Neural progenitor cell (in vitro differentiated cells): Measurements from ENCODE around the gene CCDC171. TPM values are rescaled to one million over a fixed set of nuclear protein-coding genes. Genes with fewer than 3 reads are reported as not detected.

Experiments
- DNase-seq: peaks from one replicate; pipeline ENCODE4 v3.0.0-alpha.2; 2016; ENCODE audit warnings: low spot score
- H2AFZ ChIP-seq: fragments of 200-600 bp; sonication (generic); replicated peaks from 2 replicates; pipeline ENCODE4 v1.6.1; 2016; ENCODE audit warnings: antibody characterized with exemption
- H3F3A ChIP-seq: fragments of 200-600 bp; sonication (generic); 2 replicates; pipeline ENCODE4 v1.6.1; 2016; ENCODE audit warnings: antibody characterized with exemption, low read depth
- H3K27ac ChIP-seq: fragments of 200-600 bp; sonication (generic); 2 replicates; pipeline ENCODE4 v1.5.1; 2016; ENCODE audit warnings: mild to moderate bottlenecking
- H3K27me3 ChIP-seq: fragments of 200-600 bp; sonication (generic); 2 replicates; pipeline ENCODE4 v1.6.1; 2016; ENCODE audit warnings: mild to moderate bottlenecking, moderate library complexity
- H3K36me3 ChIP-seq: fragments of 200-600 bp; sonication (generic); 2 replicates; pipeline ENCODE4 v1.5.1; 2016
- H3K4me1 ChIP-seq: fragments of 200-600 bp; sonication (generic); 2 replicates; pipeline ENCODE4 v1.6.1; 2016; ENCODE audit warnings: mixed run types
- H3K4me2 ChIP-seq: fragments of 200-600 bp; sonication (generic); 2 replicates; pipeline ENCODE4 v1.6.1; 2016
- H3K4me3 ChIP-seq: fragments of 200-600 bp; sonication (generic); 2 replicates; pipeline ENCODE4 v1.5.1; 2016
- H3K79me2 ChIP-seq: fragments of 200-600 bp; sonication (generic); 2 replicates; pipeline ENCODE4 v1.6.1; 2016; ENCODE audit warnings: low read depth
- H3K9ac ChIP-seq: fragments of 200-600 bp; sonication (generic); 2 replicates; pipeline ENCODE4 v1.6.1; 2016
- H3K9me3 ChIP-seq: fragments of 200-600 bp; sonication (generic); 2 replicates; pipeline ENCODE4 v1.5.1; 2016; ENCODE audit warnings: low read depth
- H4K20me1 ChIP-seq: fragments of 200-600 bp; sonication (generic); 2 replicates; pipeline ENCODE4 v1.6.1; 2016; ENCODE audit warnings: low read depth
- H3K27ac Mint-ChIP-seq: 3 replicates; pipeline ENCODE4 v1.8.0; 2021; ENCODE audit warnings: mixed read lengths
- H3K27me3 Mint-ChIP-seq: 2 replicates; pipeline ENCODE4 v1.8.0; 2022; ENCODE audit warnings: low read depth, mild to moderate bottlenecking, inconsistent platforms, moderate library complexity, mixed read lengths; ENCODE audit not compliant: insufficient read depth
- H3K36me3 Mint-ChIP-seq: 3 replicates; pipeline ENCODE4 v1.8.0; 2021; ENCODE audit warnings: mixed read lengths
- H3K4me1 Mint-ChIP-seq: 3 replicates; pipeline ENCODE4 v1.8.0; 2021; ENCODE audit warnings: mixed read lengths
- H3K4me3 Mint-ChIP-seq: 3 replicates; pipeline ENCODE4 v1.8.0; 2021; ENCODE audit warnings: mild to moderate bottlenecking, moderate library complexity, mixed read lengths
- H3K9me3 Mint-ChIP-seq: 3 replicates; pipeline ENCODE4 v1.8.0; 2020; ENCODE audit warnings: mixed read lengths
- EZH2 ChIP-seq: fragments of 200-600 bp; sonication (generic); IDR thresholded peaks from 2 replicates; pipeline ENCODE4 v1.6.1; 2017; ENCODE audit warnings: antibody characterized with exemption, mild to moderate bottlenecking, moderate library complexity
- EZH2phosphoT487 ChIP-seq: fragments of 200-600 bp; sonication (generic); IDR thresholded peaks from 2 replicates; pipeline ENCODE4 v1.6.1; 2017; ENCODE audit warnings: antibody characterized with exemption
- total RNA-seq: library from RNA; depleted of rRNA; stranded (reverse); fragments of >200 nt; gene quantifications from 2 replicates; pipeline ENCODE4 v1.2.3, GENCODE V29; 2015; ENCODE audit warnings: low replicate concordance
- TF ChIP-seq, protein P1 (sequence below): fragments of 200-600 bp; sonication (generic); IDR thresholded peaks from 2 replicates; pipeline ENCODE4 v1.5.1; 2017; ENCODE audit warnings: antibody characterized with exemption, mild to moderate bottlenecking

Gene CCDC171
- total RNA-seq, 1 donor from 2014 or later = 9.3 TPM

DNA sequence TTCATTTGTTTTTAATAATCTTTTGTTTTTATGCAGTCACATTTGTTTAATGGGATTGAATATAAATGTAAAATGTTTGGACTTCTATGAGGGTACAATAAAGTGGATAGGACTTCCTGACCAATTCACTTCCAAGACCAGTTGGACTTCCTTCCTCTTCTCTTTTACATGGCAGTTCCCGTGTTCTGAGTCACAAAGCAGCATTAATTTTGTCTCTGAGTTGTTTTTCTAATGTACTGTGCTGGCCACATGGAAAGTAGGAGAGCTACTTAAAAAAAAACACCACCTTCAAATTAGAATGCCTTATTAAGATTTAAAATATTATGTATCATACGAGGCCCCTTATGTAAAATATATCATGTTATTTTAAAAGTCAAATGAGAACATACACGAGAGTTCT, 87.3 kb downstream of the CCDC171 start:
- H3K4me1 Mint-ChIP-seq = no peaks in the 10 kb centered on the region
- Histone ChIP-seq H2AFZ (no peak overlapping the region), H3K9me3 (no peaks in the 10 kb centered on the region), H3K9ac (no peak overlapping the region), H3K4me2 (no peak overlapping the region), H3K4me3 (no peak overlapping the region), H4K20me1 (no peaks in the 10 kb centered on the region), H3K27ac (no peak overlapping the region), H3K4me1 (no peaks in the 10 kb centered on the region), H3K79me2 (no peaks in the 10 kb centered on the region), H3K27me3 (no peaks in the 10 kb centered on the region), H3K36me3 (no peaks in the 10 kb centered on the region), H3F3A (no peaks in the 10 kb centered on the region)
- no peak for DNase-seq
- TF ChIP-seq EZH2phosphoT487 (no peak), EZH2 (no peak)
- TF ChIP-seq, protein P1, sequence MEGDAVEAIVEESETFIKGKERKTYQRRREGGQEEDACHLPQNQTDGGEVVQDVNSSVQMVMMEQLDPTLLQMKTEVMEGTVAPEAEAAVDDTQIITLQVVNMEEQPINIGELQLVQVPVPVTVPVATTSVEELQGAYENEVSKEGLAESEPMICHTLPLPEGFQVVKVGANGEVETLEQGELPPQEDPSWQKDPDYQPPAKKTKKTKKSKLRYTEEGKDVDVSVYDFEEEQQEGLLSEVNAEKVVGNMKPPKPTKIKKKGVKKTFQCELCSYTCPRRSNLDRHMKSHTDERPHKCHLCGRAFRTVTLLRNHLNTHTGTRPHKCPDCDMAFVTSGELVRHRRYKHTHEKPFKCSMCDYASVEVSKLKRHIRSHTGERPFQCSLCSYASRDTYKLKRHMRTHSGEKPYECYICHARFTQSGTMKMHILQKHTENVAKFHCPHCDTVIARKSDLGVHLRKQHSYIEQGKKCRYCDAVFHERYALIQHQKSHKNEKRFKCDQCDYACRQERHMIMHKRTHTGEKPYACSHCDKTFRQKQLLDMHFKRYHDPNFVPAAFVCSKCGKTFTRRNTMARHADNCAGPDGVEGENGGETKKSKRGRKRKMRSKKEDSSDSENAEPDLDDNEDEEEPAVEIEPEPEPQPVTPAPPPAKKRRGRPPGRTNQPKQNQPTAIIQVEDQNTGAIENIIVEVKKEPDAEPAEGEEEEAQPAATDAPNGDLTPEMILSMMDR = no peak
- H3K27ac Mint-ChIP-seq = no peak overlapping the region
- peaks cover 4% of the 10 kb centered on the region for H3K9me3 Mint-ChIP-seq
- H3K27me3 Mint-ChIP-seq = no peaks in the 10 kb centered on the region
- peaks cover 6% of the 10 kb centered on the region for H3K36me3 Mint-ChIP-seq
- no peak overlapping the region for H3K4me3 Mint-ChIP-seq

DNA sequence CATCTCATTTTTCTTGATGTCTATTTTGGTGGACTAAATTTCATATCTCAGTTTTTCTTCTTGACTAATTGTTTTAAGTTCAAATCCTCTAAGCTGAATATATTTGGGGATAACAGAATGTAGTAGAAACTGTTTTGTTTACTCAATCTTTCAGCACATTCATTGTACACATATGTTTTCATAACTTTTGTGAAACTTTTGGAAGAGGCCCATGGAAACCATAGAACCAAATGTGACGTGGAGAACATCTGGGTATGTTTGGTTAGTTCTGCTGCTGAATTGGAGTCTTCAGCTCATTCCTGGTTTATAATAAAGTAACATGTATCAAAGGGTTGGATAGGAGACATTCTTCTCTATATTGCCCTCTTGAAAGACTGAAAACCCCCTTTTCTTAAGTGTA, 88.4 kb downstream of the CCDC171 start:
- Histone ChIP-seq H3K9ac (no peak overlapping the region), H3K36me3 (no peaks in the 10 kb centered on the region), H3K27ac (no peak overlapping the region), H3F3A (no peaks in the 10 kb centered on the region), H3K4me1 (no peaks in the 10 kb centered on the region), H4K20me1 (no peaks in the 10 kb centered on the region), H2AFZ (no peak overlapping the region), H3K27me3 (no peaks in the 10 kb centered on the region), H3K9me3 (no peaks in the 10 kb centered on the region), H3K4me3 (no peak overlapping the region), H3K4me2 (no peak overlapping the region), H3K79me2 (no peaks in the 10 kb centered on the region)
- Mint-ChIP-seq H3K27ac (no peak overlapping the region), H3K9me3 (peaks cover 8% of the 10 kb centered on the region), H3K4me3 (no peak overlapping the region), H3K4me1 (no peaks in the 10 kb centered on the region), H3K27me3 (no peaks in the 10 kb centered on the region), H3K36me3 (peaks cover 6% of the 10 kb centered on the region)
- no peak for TF ChIP-seq EZH2phosphoT487
- TF ChIP-seq, protein P1 = no peak
- no peak for TF ChIP-seq EZH2
- no peak for DNase-seq

DNA sequence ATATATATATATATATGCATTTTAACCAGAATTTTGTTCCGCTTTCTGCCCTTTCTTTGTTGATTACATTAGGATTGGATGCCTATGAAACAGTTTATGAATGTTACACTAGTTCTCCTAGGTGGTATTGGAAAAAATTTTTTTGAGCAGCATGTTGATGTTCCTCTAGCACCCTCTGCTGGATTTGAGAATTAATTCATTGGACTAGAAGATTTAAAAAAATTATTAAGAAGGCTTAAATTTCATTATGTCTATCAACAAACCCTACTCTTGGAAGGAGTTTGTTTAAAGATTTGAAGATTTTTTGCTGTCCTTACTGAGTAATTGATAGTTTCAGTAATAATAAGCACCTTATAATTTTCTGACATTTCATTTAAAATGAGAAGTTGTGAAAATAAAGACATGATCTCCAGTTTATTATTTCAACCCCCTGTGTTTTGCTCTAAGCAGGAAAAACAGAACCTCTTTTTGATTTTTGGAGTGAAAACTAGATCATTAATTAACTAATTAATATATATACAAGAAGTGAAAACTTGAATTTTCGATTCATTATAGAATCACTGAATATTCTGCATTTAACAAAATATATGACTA, 89.6 kb downstream of the CCDC171 start:
- peaks cover 6% of the 10 kb centered on the region for H3K36me3 Mint-ChIP-seq
- Histone ChIP-seq H3F3A (no peaks in the 10 kb centered on the region), H3K9me3 (no peaks in the 10 kb centered on the region), H4K20me1 (no peaks in the 10 kb centered on the region), H3K4me1 (no peaks in the 10 kb centered on the region), H3K79me2 (no peaks in the 10 kb centered on the region), H3K27me3 (no peaks in the 10 kb centered on the region), H3K4me2 (no peak overlapping the region), H3K4me3 (no peak overlapping the region), H2AFZ (no peak overlapping the region), H3K9ac (no peak overlapping the region), H3K36me3 (no peaks in the 10 kb centered on the region), H3K27ac (no peak overlapping the region)
- peak; percentile 45 for DNase-seq
- H3K27ac Mint-ChIP-seq = no peak overlapping the region
- peaks cover 10% of the 10 kb centered on the region for H3K9me3 Mint-ChIP-seq
- no peaks in the 10 kb centered on the region for H3K4me1 Mint-ChIP-seq
- TF ChIP-seq EZH2phosphoT487 (no peak), EZH2 (no peak)
- TF ChIP-seq, protein P1 = peak; percentile 69
- no peaks in the 10 kb centered on the region for H3K27me3 Mint-ChIP-seq
- no peak overlapping the region for H3K4me3 Mint-ChIP-seq
